ELR (cell line): ENCODE data around the gene CHSY1.
A peak's percentile ranks its signal among the peaks of the same experiment; 100 is the strongest.

Experiments
- DNase-seq: peaks from one replicate; pipeline ENCODE4 v3.0.0-alpha.2; 2015; ENCODE audit warnings: low read depth

The CHSY1 gene

DNA sequence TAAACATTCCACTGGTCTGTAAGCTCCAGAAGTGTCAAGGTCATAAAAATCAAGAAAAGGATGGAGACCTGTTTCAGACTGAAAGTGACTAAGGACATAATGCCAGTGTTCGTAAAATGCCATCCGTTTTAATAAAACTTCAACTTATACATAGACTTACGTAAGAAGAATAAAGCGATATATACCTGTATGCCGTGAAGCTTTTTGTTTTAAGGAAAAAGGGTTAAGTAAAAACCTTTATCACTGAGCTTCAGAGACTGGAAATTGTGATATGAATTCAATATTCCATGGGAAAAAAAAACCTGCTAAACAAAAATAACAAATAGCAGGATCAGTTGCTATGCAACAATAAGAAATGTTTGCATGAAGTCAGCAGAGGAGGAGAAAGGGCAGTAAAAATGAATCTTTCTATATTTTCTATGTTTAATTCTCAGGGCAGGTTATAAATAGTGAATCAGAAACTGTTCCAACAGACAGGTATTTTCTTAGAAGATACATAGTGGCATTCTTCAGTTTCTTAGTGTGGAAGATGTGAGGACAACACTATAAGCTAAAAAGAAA, 42.5 kb downstream of the CHSY1 start:
- DNase-seq: no peak

DNA sequence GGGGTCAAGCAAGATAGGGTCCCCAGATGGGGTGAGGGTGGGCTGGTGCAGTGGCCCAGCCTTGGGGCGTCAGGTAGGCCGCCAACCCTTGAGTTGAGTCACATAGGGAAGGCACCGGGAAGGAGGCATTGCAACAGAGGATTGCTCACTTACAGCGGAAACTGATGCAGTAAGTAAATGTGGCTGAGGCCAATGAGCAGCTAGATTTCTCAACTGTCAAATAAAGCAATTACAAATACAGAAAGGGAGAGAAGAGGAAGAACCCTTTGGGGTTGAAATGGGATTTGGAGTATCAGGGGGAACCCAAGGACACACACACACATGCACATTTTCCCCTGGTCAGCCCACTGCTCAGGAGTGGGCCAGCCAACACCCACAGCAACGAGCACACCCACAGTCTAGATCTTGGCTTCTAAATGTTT, 44.0 kb downstream of the CHSY1 start:
- peak; percentile 77 for DNase-seq

DNA sequence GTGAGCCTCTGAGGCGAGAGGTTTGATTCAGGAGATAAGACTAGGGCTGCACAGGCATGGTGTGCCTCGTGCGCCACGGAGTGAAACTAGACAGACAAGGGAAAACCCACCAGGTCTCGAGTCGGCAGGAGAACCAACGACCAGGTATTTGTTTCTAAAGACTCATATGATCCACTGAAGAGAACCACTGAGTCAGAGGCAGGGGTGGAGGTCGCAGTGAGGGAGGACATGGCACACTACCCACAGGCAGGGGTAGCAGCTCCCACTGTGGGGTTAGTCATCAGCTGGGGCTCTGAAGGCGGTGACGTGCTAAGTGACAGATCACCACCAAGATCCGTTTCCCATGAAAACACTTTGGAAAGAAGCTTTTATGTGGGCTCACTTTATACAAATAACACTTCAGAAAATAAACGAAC, 45.7 kb downstream of the CHSY1 start:
- peak; percentile 74 for DNase-seq

DNA sequence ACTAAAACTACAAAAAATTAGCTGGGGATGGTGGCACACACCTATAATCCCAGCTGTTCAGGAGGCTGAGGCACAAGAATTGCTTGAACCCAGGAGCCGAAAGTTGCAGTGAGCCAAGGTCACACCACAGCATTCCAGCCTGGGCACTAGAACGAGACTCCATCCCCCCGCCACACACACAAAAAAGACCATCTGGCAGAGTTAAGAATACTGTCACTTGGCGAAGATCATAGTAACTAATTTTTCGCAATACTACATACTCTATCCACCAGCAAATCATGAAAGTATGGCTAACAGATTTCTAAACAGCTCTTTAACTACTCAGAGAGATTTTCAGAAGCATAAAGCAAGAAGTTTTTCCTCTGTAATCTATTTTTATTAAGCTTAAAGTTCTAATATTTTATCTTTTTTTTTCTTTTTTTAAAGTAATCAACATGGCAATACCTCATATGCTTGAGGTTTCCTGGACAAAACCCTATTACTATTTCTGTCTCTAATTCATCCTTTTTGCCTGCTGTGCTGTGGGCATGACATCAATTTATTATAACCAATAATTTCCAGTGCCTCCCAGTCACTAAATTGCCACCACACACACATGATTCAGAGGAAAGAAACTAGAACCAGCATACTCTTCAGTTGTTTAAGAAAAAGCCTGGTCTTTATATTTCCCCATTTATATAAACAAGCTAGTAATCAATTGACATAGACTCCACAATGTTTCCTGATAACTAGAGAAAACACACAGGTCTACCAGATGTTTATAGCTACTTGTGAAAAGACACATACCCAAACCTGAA, 46.9 kb downstream of the CHSY1 start:
- DNase-seq: no peak

DNA sequence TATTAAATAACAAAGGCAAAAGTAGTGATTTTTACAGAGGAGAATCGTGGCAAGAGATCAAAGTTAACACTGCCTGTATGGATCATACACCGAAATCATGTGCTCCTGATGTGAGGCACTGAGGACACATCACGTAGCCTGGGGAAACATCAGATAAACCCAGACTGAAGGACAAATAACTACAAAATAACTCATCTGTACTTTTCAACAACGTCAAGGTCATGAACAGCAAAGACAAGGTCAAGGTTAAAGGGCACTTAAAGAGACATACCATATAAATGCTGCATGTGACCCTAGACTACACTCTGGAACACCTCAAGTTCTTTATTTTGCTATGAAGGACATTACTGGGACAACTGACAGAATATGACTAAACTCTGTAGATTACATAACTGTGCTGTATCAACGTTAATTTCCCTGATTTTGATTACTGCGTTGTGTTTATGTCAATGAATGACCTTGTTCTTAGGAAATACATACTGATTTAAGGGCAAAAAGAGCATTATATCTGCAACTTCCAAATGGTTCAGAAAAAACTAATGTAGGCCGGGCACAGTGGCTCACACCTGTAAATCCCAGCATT, 48.1 kb downstream of the CHSY1 start:
- no peak for DNase-seq

DNA sequence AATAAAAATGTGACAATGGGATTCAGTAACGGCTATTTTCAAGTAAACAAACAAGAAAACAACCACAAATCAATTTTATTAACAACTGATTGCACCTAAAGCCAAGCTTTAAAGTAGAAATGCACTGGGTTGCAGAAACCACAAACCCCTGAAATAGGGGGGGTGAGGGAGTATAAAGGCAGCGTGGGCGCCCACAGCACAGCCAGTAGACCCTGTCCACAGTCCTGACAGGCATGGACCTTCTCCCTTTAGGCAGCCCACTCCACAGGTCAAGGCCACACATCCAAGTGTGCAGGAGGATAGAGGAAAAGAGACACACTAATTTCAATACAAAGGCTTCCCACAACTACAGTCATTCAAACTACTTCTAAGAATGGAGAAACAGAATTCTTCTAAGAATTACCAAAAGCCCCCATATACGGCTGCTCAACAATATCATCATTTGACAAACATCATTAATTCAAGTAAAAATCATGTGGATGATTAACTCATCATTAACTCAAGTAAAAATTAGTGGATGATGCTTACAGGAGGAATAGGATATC, 48.7 kb downstream of the CHSY1 start:
- no peak for DNase-seq

DNA sequence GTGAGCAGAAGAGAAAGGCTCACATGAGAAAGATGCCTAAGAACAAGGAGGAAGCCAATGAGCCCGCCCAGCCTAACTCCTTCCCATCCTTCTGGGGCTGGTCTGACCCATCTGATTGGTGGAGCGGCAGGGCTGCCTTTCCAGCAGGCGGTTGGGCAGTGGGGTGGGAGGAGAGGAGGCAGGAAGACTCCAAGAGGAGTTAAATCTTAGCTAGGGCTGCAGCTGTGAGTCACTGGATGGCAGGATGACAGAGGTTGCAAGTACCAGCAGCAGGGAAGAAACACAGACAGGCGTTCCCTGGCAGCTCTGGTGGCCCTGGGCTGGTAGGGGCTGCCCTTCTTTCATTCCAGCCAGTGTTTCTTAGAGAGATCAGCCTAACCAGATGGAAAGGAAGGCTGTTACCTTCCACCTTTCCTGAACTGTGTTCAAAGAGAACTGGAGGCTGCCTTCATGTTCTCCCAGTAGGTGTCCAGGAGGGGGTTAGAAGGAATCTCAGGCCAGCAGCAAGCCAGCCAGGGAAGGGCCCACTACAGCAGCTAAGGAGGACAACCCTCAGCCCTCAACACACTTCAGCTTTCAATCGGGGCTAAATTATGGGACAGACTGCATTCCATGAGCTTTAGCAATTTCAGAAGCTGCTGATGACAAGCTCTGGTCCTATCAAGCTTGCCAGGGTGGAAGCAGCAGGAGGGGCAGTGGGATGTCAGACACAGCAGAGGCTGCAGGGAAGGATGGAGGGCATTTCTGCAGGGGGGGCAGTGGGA, 50.3 kb downstream of the CHSY1 start:
- peak; percentile 97 for DNase-seq

DNA sequence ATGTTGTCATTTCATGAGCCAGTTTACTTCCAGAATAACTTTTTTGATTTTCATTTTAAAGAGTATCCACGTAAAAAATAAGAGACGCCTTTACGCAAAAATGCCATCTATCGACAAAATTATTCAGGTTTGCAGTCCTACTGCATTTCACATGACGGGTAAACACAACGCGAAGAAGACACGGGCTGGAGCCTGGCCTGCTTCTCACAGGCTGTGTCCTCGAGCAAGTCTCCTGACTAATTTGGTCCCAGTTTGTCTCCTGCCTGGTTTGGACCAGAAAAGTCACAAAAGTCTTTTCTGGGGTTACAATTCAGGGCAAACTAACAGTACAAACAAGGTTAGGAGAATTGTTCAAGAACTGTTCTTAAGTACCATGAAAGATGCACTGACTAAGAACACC, 51.7 kb downstream of the CHSY1 start:
- DNase-seq: no peak

DNA sequence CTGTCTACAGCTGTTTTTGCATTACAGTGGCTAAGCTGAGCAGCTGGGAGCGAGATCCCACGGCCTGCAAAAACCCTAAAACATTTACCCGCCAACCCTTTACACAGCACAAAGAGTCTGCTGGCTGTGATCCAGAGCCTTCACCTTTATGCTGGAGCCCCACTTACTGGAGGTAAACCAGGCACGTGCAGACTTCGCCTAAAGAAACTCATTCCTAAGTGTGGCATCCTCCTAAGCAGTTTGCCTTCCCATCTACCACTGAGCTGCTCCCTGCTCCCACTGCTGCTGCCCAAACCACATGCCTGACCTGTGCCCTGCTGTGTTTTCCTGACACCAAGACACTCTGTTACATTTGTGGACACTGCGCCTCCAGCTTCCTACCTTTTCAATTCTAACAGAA, 53.0 kb downstream of the CHSY1 start:
- DNase-seq: peak; percentile 20

DNA sequence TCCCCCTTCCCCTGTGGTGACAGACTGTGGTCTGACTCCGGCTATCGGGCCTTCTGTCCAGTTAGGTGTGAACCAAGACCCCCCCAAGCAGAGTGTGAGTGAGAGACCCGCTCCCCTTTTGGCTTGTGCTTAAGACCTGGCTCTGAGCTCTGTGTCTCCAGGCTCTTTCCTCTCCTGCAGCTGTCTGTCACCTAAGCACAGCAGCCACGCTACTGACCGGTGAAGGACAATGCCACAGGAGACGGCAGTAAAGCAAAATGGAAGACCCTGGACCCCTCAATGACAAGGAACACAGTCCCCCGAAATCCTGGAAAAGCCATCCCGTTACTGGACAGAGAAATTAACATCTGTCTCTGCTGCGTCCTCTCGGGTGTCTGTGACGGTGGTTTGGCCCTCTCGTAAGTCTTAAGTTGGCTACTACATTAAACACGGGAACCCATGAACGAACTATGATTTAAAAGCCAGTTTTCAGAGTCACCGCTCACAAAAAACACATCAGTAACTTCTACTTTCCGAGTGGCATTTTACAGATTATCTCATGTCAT, 53.7 kb downstream of the CHSY1 start:
- DNase-seq: no peak

DNA sequence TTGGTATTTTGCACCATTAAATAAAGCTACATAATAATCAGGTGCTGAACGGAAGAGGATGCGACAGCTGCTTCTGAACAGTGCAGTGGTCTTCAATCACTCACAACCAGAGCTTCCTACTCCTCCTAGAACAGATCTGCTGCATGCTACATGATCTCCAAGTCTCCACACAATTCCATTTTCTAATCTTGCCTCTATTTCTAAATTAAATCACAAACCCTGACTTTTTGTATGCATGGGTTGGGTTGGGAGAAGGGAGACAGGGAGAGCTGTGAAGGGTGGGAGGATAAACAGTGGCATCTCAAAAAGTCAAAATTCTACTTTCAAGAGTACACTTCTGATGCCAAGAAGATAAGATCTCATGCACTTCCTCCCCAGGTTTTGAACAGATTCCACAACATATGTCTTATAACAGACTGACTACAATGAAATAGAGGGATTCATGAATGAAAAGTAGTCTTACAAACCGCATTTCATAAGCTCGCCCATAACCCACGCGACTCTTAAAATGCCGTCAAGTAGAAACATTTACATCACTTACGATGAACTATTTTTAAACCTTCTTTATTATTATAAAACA, 57.2 kb downstream of the CHSY1 start:
- no peak for DNase-seq

DNA sequence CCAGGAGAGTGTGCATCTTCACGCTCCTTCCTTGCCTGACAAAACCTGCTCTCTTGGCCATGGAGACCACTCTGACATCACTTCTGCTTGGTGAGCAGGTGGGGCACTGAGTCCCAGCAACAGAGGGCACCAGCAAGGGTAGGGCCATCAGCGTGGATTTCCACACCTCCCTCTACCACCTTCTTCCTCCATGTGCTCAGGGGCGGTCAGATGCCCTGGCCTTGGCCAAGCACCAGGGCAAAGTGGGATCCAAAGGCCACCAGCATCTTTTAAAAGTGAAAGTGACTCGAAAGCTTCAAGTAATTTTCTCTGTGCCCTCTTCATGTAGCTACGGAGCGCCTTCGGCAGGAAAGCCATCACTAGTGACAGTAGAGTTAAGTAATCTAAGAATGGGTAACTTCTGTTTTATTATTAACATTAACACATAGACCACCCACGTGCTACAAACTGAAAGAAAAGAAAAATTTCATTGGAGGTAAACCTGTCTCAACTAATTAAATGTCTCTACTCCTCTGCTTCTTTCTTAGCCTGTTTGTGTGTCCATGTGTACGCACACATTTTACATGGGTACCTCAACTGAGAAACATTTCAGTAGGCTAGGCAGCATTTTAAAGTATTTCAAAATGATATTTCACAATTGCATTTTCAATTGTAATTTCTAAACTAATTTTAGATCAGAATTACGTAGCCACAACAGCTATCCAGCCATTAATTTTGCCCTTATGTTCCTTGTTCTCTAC, 57.9 kb downstream of the CHSY1 start:
- DNase-seq: no peak

DNA sequence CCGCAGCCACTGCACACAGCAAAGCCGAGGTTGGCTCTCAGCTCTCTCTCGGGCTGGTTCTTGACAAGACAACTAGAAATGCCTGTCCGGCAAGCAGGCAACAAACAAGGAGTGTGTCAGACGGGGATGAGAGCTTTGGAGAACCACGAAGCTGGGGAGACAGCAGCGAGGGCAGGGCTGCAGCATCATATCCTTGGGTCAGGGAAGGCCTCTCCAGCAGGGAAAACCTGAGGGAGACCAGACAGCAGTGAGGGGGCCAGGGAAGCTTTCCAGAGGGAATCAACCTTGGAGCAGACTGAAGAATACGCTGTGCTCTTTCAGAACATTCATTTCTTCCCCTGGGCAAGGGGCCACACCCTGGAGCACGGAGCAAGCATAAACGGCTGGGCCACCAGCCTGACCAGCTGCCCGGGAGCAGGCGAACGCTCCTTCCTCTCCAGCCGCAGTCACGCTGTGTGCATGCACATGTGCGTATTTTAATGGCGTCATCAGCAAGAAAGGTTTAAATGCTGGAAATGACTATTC, 58.7 kb downstream of the CHSY1 start:
- peak; percentile 76 for DNase-seq

DNA sequence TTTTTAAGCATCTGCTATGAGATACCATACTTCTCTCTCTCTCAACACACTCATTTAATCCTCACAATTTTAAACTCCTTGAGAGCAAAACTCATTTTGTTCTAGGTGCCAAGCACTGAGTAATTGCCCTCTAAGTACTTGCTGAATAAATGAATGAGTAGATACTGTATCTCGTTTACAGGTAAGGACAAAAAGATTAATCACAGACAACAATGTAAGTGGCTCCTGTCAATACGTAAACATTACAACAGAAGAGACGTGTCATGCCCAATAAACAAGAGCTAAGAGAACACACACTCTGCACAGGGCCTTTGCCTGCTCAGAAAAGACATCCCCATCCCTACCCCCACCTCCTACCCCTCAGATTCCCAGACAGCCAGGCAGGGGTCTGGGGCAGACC, 59.8 kb downstream of the CHSY1 start:
- no peak for DNase-seq

DNA sequence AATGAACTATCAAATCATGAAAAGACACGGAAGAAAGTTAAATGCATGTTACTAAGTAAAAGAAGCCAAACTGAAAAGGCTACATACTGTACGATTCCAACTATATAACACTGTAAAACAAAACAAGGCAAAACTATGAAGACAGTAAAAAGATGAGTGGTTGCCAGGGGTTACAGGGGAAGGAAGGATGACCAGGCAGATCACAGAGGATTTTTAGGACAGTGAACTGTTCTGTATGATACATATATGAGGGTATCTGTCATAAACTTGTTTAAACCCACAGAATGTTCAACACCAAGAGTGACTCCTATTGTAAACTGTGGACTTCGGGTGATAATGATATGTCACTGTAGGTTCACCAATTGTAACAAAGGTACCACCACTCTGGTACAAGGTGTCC, 60.6 kb downstream of the CHSY1 start:
- DNase-seq: peak; percentile 54

DNA sequence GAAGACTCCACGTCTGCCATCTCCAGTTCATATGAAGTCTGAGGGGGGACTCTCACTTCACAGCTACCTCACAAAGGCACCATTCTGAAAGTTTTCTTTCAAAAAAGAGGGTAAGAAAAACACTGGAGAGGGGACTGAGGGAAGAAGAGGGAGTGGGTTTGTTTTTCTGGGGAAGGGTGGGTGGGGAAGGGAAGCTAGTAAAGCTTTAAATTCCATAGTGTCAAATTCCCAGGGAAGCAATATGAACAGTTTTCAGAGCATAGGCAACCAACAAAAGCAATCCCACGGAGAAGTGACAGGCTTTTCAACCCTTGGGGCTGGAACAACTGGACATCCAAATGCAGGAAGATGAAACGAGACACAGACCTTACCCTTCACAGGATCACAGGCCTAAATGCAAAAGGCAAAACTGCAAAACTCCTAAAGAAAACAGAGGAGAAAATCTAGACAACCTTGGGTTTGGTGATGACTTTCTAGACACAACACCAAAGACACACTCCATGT, 61.7 kb downstream of the CHSY1 start:
- DNase-seq: no peak

DNA sequence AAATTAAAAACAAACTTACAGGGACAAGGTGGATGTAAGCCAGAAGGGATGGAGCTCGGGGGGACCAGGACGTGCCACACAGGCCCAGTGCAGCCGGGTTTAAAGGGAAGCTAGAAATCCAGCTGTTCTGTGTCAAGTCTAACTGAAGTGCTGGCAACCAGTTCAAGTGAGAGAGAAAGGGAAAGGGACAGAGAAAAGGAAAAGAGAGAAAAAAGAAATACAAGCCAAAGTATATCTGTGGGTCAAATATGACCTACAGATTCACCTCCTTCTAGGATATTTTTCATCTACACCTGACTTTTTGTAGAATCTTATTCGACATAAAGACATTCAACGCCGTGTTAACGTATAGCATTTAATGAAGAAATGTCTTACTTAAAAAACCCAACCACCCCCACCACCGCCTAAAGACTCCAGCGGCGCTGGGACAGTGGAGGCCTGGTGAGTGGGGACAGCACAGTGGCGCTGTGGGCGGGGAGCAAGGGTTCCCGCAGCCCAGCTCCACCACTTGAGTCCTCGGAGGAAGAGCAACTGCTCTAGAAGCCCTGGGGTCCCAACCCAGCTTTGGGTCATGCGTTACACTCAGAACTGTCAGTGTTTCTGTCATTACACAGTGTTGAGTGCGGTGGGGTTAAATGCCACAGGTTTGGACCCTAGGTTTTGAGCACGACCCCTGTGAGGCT, 62.3 kb downstream of the CHSY1 start:
- DNase-seq: no peak

DNA sequence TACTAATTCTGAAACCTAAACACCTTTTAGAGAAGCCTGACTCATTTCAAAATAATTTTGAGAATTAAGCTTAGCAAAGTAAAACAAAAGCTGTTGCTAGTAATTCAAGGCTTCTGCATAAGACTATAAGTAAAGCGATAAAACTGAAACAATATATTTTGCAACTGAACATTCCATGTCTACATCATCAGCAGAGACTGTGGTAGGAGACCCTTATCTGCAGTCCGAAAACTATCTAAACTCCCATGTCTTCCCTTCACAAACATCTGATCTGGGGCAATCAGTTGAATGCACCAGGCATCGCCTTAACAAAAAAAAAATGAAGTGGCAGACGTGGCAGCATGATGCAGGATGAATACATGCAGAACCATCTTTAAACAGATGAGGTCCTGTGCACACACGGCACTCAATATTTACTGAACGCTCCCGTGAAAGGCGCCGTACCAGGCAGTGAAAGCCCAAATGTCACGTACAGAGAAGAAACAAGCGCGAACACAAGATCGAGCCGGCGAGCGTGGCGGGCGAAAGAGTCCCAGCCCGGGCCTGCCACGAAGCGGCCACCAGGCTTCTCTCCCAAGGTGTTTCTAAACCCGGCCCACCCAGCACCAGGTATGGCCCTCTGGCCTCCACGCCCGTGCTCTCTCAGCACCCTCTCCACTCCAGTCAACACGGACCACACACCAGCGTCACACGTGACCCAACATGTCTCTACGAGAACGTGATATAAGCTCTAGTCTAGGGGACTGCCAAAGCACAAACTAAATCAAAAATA, 63.0 kb downstream of the CHSY1 start:
- DNase-seq: peak; percentile 74
